ENCODE results near the gene NEU3. TPM values are rescaled to one million over a fixed set of nuclear protein-coding genes. Genes with fewer than 3 reads are reported as not detected.
A peak's percentile ranks its signal among the peaks of the same experiment; 100 is the strongest.

The NEU3 gene
- total RNA-seq, 1 donor from 2014 or later = 8.7 TPM

- FAIRE-seq (no peak), DNase-seq (ENCODE audit: low read depth) (peak; percentile 71)
- Histone ChIP-seq H3K4me3 (ENCODE audit: low read depth, low read length) (no peak overlapping the region), H3K27me3 (ENCODE audit: control insufficient read depth, insufficient read depth, low read length) (no peaks in the 10 kb centered on the region), H3K36me3 (ENCODE audit: control insufficient read depth, insufficient read depth, low read length) (no peaks in the 10 kb centered on the region)
- TF ChIP-seq CTCF (IDR thresholded peaks at IDR 0.05; ENCODE audit: insufficient read depth, low read length, severe bottlenecking) = peak; percentile 92
Measured at GRCh38 chr11:75022759-75023396, 34.1 kb downstream of the NEU3 start.

- no peak overlapping the region for H3K4me3 ChIP-seq (ENCODE audit: low read depth, low read length)
- no peak for TF ChIP-seq CTCF (IDR thresholded peaks at IDR 0.05; ENCODE audit: insufficient read depth, low read length, severe bottlenecking)
- H3K36me3 ChIP-seq (ENCODE audit: control insufficient read depth, insufficient read depth, low read length) = no peaks in the 10 kb centered on the region
- DNase-seq (ENCODE audit: low read depth) (no peak), FAIRE-seq (no peak)
- H3K27me3 ChIP-seq (ENCODE audit: control insufficient read depth, insufficient read depth, low read length) = no peaks in the 10 kb centered on the region
Measured at GRCh38 chr11:75023446-75024067, 34.8 kb downstream of the NEU3 start.

- Histone ChIP-seq H3K4me3 (ENCODE audit: low read depth, low read length) (no peak overlapping the region), H3K27me3 (ENCODE audit: control insufficient read depth, insufficient read depth, low read length) (no peaks in the 10 kb centered on the region), H3K36me3 (ENCODE audit: control insufficient read depth, insufficient read depth, low read length) (no peaks in the 10 kb centered on the region)
- no peak for DNase-seq (ENCODE audit: low read depth)
- no peak for TF ChIP-seq CTCF (IDR thresholded peaks at IDR 0.05; ENCODE audit: insufficient read depth, low read length, severe bottlenecking)
- FAIRE-seq = no peak
Measured at GRCh38 chr11:75024068-75024449, 35.3 kb downstream of the NEU3 start.

GRCh38 chr11:75024764-75025211 is 36.1 kb downstream of the NEU3 start:
- FAIRE-seq (no peak), DNase-seq (ENCODE audit: low read depth) (no peak)
- Histone ChIP-seq H3K27me3 (ENCODE audit: control insufficient read depth, insufficient read depth, low read length) (no peaks in the 10 kb centered on the region), H3K4me3 (ENCODE audit: low read depth, low read length) (no peak overlapping the region), H3K36me3 (ENCODE audit: control insufficient read depth, insufficient read depth, low read length) (no peaks in the 10 kb centered on the region)
- no peak for TF ChIP-seq CTCF (IDR thresholded peaks at IDR 0.05; ENCODE audit: insufficient read depth, low read length, severe bottlenecking)

GRCh38 chr11:75025561-75025960 is 36.8 kb downstream of the NEU3 start:
- no peaks in the 10 kb centered on the region for H3K36me3 ChIP-seq (ENCODE audit: control insufficient read depth, insufficient read depth, low read length)
- TF ChIP-seq CTCF (IDR thresholded peaks at IDR 0.05; ENCODE audit: insufficient read depth, low read length, severe bottlenecking) = no peak
- no peaks in the 10 kb centered on the region for H3K27me3 ChIP-seq (ENCODE audit: control insufficient read depth, insufficient read depth, low read length)
- no peak for DNase-seq (ENCODE audit: low read depth)
- no peak for FAIRE-seq
- no peak overlapping the region for H3K4me3 ChIP-seq (ENCODE audit: low read depth, low read length)
